Eye (tissue), 1 donor: ENCODE results near the gene DHRS13.
"Not testable (repeated sequence)": the region's sequence is repeated elsewhere in the genome, so short reads cannot be mapped to it uniquely, and the experiment has no call there.

Experiments used
- DNase-seq: peaks from one replicate; pipeline ENCODE4 v3.0.0-alpha.2; 2015

Gene DHRS13

GRCh38 chr17:28856028-28856574 lies 46.8 kb downstream of the DHRS13 start:
- no peak for DNase-seq

GRCh38 chr17:28855336-28855679 lies 47.6 kb downstream of the DHRS13 start:
- no peak for DNase-seq

DNA sequence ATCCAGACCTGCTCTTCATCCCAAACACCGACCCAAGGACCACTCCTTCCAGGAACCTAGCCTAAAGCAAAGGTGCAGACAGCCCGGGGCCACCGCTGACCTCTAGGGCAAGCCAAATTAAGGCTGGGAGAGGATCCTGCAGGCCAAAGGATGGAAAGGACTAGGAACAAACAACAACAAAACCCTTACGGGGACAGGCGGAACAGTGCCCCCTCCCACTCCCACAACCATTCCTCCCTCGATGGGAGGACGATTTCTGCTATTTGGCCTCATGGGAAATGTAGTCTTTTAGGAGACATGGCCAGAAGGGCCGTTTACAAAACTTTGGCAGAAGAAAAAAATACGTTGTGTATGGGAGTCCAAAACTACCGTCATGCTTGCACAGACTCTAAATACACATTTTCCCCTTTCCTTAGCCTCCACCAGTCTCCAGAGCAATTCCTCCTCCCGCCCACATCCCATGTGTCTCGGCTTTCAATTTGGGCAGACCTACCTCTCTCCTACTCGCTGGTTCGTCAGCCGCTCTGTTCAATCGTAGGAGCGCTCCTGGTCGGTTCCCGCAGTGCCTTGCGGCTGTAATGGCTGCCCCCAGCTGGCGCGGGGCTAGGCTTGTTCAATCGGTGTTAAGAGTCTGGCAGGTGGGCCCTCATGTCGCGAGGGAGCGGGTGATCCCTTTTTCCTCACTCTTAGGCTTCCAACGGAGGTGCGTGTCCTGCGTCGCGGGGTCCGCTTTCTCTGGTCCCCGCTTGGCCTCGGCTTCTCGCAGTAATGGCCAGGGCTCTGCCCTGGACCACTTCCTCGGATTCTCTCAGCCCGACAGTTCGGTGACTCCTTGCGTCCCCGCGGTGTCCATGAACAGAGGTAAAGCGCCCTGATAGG lies 48.2 kb downstream of the DHRS13 start, which contains the start of gene ERAL1:
Gene ERAL1 (plus strand): TSS at position 560 of the 879 bp plus-strand sequence. CDS start 19 bp downstream, at position 579.
- DNase-seq = peak; percentile 94

GRCh38 chr17:28853295-28853694 lies 49.6 kb downstream of the DHRS13 start:
- DNase-seq = no peak

GRCh38 chr17:28849281-28849680 lies 53.6 kb downstream of the DHRS13 start:
- no peak for DNase-seq

DNA sequence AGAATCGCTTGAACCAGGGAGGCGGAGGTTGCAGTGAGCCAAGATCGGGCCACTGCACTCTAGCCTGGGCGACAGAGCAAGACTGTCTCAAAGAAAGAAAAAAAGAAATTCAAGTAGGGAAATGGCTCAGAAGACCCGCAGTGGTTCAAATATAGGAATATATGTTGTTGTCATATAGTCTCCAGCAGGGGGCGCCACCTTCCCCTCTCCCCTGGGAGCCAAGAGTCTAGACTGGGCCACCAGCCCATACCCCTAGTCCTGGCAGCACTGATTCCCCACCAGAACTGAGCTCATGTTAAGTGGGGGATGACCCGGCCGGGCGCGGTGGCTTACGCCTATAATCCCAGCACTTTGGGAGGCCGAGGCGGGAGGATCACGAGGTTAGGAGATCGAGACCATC lies 54.2 kb downstream of the DHRS13 start:
- DNase-seq = not testable (repeated sequence)
